Panc1 (cell line): Measurements from ENCODE around the gene DLGAP4.

Experiments
- CTCF ChIP-seq: fragments of 450-650 bp; IDR thresholded peaks from 2 replicates; pipeline ENCODE4 v1.5.1; 2017; ENCODE audit warnings: mild to moderate bottlenecking
- POLR2AphosphoS5 ChIP-seq: IDR thresholded peaks from 2 replicates; pipeline ENCODE4 v1.6.1; 2012; ENCODE audit warnings: mild to moderate bottlenecking, low read depth, low read length, moderate library complexity
- SIN3A ChIP-seq: IDR thresholded peaks from 2 replicates; pipeline ENCODE4 v1.6.1; 2012; ENCODE audit warnings: low read depth, mild to moderate bottlenecking, low read length, moderate library complexity, borderline replicate concordance; ENCODE audit not compliant: insufficient read depth
- TF ChIP-seq, protein P1 (sequence below), 2 experiments: IDR thresholded peaks; 2 replicates each; pipeline ENCODE4 v1.6.1; 2011 to 2012; ENCODE audit warnings: low read depth in 2 of 2, control low read depth in 1 of 2, low read length in 1 of 2, mild to moderate bottlenecking in 1 of 2, moderate library complexity in 1 of 2; ENCODE audit not compliant: insufficient read depth in 1 of 2

DNA sequence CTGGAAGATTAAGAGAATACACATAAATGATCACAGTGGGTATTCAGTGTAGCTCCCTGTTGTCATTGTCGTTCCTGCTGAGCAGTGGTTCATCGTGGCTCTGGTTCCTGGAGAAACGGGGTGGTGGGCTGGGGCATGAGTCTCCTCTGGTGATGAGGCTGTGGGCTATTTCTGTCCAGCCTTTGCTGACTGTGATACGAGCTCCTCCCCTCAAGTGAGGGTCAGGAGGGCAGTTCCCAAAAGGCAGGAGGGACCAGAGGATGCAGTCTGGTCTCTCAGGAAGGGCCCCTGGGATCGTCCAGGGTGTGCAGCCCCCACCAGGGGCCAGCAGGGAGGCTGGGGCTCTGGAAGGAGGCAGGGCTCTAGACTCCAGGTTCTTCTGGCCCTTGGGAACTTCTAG, 31.1 kb upstream of the DLGAP4 start:
- TF ChIP-seq POLR2AphosphoS5 (no peak), CTCF (no peak), SIN3A (no peak)
- TF ChIP-seq, protein P1, sequence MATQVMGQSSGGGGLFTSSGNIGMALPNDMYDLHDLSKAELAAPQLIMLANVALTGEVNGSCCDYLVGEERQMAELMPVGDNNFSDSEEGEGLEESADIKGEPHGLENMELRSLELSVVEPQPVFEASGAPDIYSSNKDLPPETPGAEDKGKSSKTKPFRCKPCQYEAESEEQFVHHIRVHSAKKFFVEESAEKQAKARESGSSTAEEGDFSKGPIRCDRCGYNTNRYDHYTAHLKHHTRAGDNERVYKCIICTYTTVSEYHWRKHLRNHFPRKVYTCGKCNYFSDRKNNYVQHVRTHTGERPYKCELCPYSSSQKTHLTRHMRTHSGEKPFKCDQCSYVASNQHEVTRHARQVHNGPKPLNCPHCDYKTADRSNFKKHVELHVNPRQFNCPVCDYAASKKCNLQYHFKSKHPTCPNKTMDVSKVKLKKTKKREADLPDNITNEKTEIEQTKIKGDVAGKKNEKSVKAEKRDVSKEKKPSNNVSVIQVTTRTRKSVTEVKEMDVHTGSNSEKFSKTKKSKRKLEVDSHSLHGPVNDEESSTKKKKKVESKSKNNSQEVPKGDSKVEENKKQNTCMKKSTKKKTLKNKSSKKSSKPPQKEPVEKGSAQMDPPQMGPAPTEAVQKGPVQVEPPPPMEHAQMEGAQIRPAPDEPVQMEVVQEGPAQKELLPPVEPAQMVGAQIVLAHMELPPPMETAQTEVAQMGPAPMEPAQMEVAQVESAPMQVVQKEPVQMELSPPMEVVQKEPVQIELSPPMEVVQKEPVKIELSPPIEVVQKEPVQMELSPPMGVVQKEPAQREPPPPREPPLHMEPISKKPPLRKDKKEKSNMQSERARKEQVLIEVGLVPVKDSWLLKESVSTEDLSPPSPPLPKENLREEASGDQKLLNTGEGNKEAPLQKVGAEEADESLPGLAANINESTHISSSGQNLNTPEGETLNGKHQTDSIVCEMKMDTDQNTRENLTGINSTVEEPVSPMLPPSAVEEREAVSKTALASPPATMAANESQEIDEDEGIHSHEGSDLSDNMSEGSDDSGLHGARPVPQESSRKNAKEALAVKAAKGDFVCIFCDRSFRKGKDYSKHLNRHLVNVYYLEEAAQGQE (IDR thresholded peaks at IDR 0.05; ENCODE audit: insufficient read depth in 1 of 2, low read depth in 2 of 2, low read length in 1 of 2): no peak
